ENCODE measurements around the gene OBSL1. TPM values are rescaled to one million over a fixed set of nuclear protein-coding genes. Genes with fewer than 3 reads are reported as not detected.

The OBSL1 gene
- total RNA-seq, 4 donors from 2014 or later, result 53.2 to 146 (median 113) TPM

GRCh38 chr2:219615894-219616293 lies 44.6 kb upstream of the OBSL1 start:
- no peaks in the 10 kb centered on the region for H3K36me3 ChIP-seq
- no peak overlapping the region for H3K27ac ChIP-seq
- no peaks in the 10 kb centered on the region for H3K27me3 ChIP-seq
- no peaks in the 10 kb centered on the region for H3K9me3 ChIP-seq
- intact Hi-C loops (cut with DNase I; ENCODE audit: low total_unique reads), result no loop called here
- no peak for TF ChIP-seq POLR2A (IDR thresholded peaks at IDR 0.05)
- no peak for TF ChIP-seq CTCF (IDR thresholded peaks at IDR 0.05)
- no peak for DNase-seq
- no peaks in the 10 kb centered on the region for H3K4me1 ChIP-seq
- no peak overlapping the region for H3K4me3 ChIP-seq

GRCh38 chr2:219615036-219615435 lies 43.7 kb upstream of the OBSL1 start:
- Histone ChIP-seq H3K27ac (no peak overlapping the region), H3K9me3 (no peaks in the 10 kb centered on the region), H3K4me1 (no peaks in the 10 kb centered on the region), H3K36me3 (no peaks in the 10 kb centered on the region), H3K4me3 (no peak overlapping the region), H3K27me3 (no peaks in the 10 kb centered on the region)
- TF ChIP-seq CTCF (IDR thresholded peaks at IDR 0.05) (no peak), POLR2A (IDR thresholded peaks at IDR 0.05) (no peak)
- intact Hi-C loops (cut with DNase I; ENCODE audit: low total_unique reads), result no loop called here
- no peak for DNase-seq

GRCh38 chr2:219614076-219614860 lies 42.9 kb upstream of the OBSL1 start:
- no peak overlapping the region for H3K4me3 ChIP-seq
- intact Hi-C loops (cut with DNase I; ENCODE audit: low total_unique reads), result no loop called here

GRCh38 chr2:219613461-219614070 lies 42.2 kb upstream of the OBSL1 start:
- TF ChIP-seq CTCF (IDR thresholded peaks at IDR 0.05), result no peak
- TF ChIP-seq POLR2A (IDR thresholded peaks at IDR 0.05), result no peak
- intact Hi-C loops (cut with DNase I; ENCODE audit: low total_unique reads), result no loop called here
- H3K27me3 ChIP-seq, result no peaks in the 10 kb centered on the region
- H3K4me1 ChIP-seq, result peaks cover 0 to 6% of the 10 kb centered on the region in 2 donors
- no peaks in the 10 kb centered on the region for H3K36me3 ChIP-seq
- no peak overlapping the region for H3K4me3 ChIP-seq
- H3K27ac ChIP-seq, result no peak overlapping the region
- no peak for DNase-seq
- H3K9me3 ChIP-seq, result no peaks in the 10 kb centered on the region

More at GRCh38 chr2:219614076-219614860, 42.9 kb upstream of the OBSL1 start:
- Histone ChIP-seq H3K4me1 (peaks cover 0 to 2% of the 10 kb centered on the region in 2 donors), H3K27me3 (no peaks in the 10 kb centered on the region), H3K36me3 (no peaks in the 10 kb centered on the region), H3K27ac (no peak overlapping the region), H3K9me3 (no peaks in the 10 kb centered on the region)
- DNase-seq, result no peak
- no peak for TF ChIP-seq POLR2A (IDR thresholded peaks at IDR 0.05)
- no peak for TF ChIP-seq CTCF (IDR thresholded peaks at IDR 0.05)

- H3K36me3 ChIP-seq, result no peaks in the 10 kb centered on the region
- TF ChIP-seq CTCF (IDR thresholded peaks at IDR 0.05), result no peak
- TF ChIP-seq POLR2A (IDR thresholded peaks at IDR 0.05), result no peak
- H3K4me3 ChIP-seq, result no peak overlapping the region
- no peak for DNase-seq
- H3K27me3 ChIP-seq, result no peaks in the 10 kb centered on the region
- H3K4me1 ChIP-seq, result peaks cover 0 to 6% of the 10 kb centered on the region in 2 donors
- no peaks in the 10 kb centered on the region for H3K9me3 ChIP-seq
- intact Hi-C loops (cut with DNase I; ENCODE audit: low total_unique reads), result no loop called here
- H3K27ac ChIP-seq, result no peak overlapping the region
These were observed 41.4 kb upstream of the OBSL1 start for GRCh38 chr2:219612577-219613286.
